Neutrophil (primary cell): Measurements from ENCODE around the gene SELENOK.

Experiments
- H3K27ac ChIP-seq: fragments of 200-600 bp; sonication (generic); 2 replicates; pipeline ENCODE4 v1.5.1; 2016; ENCODE audit warnings: mild to moderate bottlenecking, moderate library complexity
- H3K27me3 ChIP-seq: fragments of 200-600 bp; sonication (generic); 2 replicates; pipeline ENCODE4 v1.6.0; 2016; ENCODE audit warnings: mild to moderate bottlenecking
- H3K36me3 ChIP-seq: fragments of 200-600 bp; sonication (generic); 2 replicates; pipeline ENCODE4 v1.5.1; 2017
- H3K4me1 ChIP-seq, 2 experiments: fragments of 200-600 bp in 1 of 2; sonication (generic) in 1 of 2; 1 replicate in 1 of 2; 2 replicates in 1 of 2; pipeline versions ENCODE4 v1.5.1 to v1.6.1; 2013 to 2016; ENCODE audit warnings: low read depth in 1 of 2, low read length in 1 of 2, mild to moderate bottlenecking in 1 of 2, moderate library complexity in 1 of 2; ENCODE audit not compliant: control insufficient read depth in 1 of 2, insufficient read depth in 1 of 2
- H3K4me3 ChIP-seq, 2 experiments: fragments of 200-600 bp in 1 of 2; sonication (generic) in 1 of 2; 1 replicate in 1 of 2; 2 replicates in 1 of 2; pipeline ENCODE4 v1.5.1; 2013 to 2016; ENCODE audit warnings: low read depth in 1 of 2, low read length in 1 of 2, mild to moderate bottlenecking in 1 of 2, moderate library complexity in 1 of 2
- H3K9me3 ChIP-seq: fragments of 200-600 bp; sonication (generic); 2 replicates; pipeline ENCODE4 v1.5.1; 2016
- CTCF ChIP-seq: fragments of 200-600 bp; sonication (generic); IDR thresholded peaks from 2 replicates; pipeline ENCODE4 v1.5.1; 2016; ENCODE audit warnings: antibody characterized with exemption

The SELENOK gene

GRCh38 chr3:53891497-53892285, at the start of gene SELENOK:
Gene SELENOK (minus strand): TSS chr3:53891859.
- Histone ChIP-seq H3K36me3 (peaks cover 16% of the 10 kb centered on the region), H3K27me3 (peaks cover 40% of the 10 kb centered on the region), H3K27ac (peak within 1 kb of the TSS; percentile 96), H3K4me3 (peak within 1 kb of the TSS; percentile 67 to 91), H3K9me3 (no peaks in the 10 kb centered on the region), H3K4me1 (peaks cover 21% of the 10 kb centered on the region in 2 experiments)
- TF ChIP-seq CTCF = peak; percentile 29

- Histone ChIP-seq H3K4me3 (no peak overlapping the region), H3K4me1 (no peaks in the 10 kb centered on the region), H3K27ac (no peak overlapping the region)
These were observed 49.5 kb upstream of the SELENOK start for GRCh38 chr3:53941184-53941583.

GRCh38 chr3:53940623-53941022, 49.0 kb upstream of the SELENOK start:
- no peak for TF ChIP-seq CTCF
- Histone ChIP-seq H3K9me3 (peaks cover 1% of the 10 kb centered on the region), H3K27ac (no peak overlapping the region), H3K27me3 (peaks cover 55% of the 10 kb centered on the region), H3K4me3 (no peak overlapping the region), H3K36me3 (no peaks in the 10 kb centered on the region), H3K4me1 (no peaks in the 10 kb centered on the region)

More at GRCh38 chr3:53941184-53941583, 49.5 kb upstream of the SELENOK start:
- TF ChIP-seq CTCF = no peak
- H3K9me3 ChIP-seq = peaks cover 7% of the 10 kb centered on the region
- no peaks in the 10 kb centered on the region for H3K36me3 ChIP-seq
- peaks cover 55% of the 10 kb centered on the region for H3K27me3 ChIP-seq

GRCh38 chr3:53939813-53940212, 48.2 kb upstream of the SELENOK start:
- Histone ChIP-seq H3K4me3 (no peak overlapping the region), H3K4me1 (no peaks in the 10 kb centered on the region), H3K9me3 (no peaks in the 10 kb centered on the region), H3K27ac (no peak overlapping the region), H3K27me3 (peaks cover 55% of the 10 kb centered on the region), H3K36me3 (no peaks in the 10 kb centered on the region)
- no peak for TF ChIP-seq CTCF

GRCh38 chr3:53939086-53939582, 47.5 kb upstream of the SELENOK start:
- H3K9me3 ChIP-seq = no peaks in the 10 kb centered on the region
- no peaks in the 10 kb centered on the region for H3K4me1 ChIP-seq
- peaks cover 59% of the 10 kb centered on the region for H3K27me3 ChIP-seq
- TF ChIP-seq CTCF = no peak
- H3K27ac ChIP-seq = no peak overlapping the region
- H3K4me3 ChIP-seq = no peak overlapping the region
- H3K36me3 ChIP-seq = no peaks in the 10 kb centered on the region
